ENCODE data around the gene METRNL.
"Not testable (repeated sequence)": the region's sequence is repeated elsewhere in the genome, so short reads cannot be mapped to it uniquely, and the experiment has no call there.

METRNL gene

DNA sequence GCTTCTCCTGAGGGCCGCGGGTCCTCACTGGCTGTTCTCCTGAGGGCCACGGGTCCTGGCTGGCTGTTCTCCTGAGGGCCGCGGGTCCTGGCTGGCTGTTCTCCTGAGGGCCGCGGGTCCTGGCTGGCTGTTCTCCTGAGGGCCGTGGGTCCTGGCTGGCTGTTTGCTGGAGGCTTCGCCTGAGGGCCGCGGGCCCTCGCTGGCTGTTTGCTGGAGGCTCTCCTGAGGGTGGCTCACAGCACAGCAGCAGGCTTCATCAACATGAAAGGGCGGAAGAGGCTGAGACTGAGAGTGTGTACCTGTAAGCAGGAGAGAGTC, 60.8 kb downstream of the METRNL start:
- H3K27me3 ChIP-seq (ENCODE audit: insufficient read depth, low read length, poor library complexity); H3K9me3 ChIP-seq (ENCODE audit: insufficient read depth, low read length, severe bottlenecking); H4K20me1 ChIP-seq (ENCODE audit: insufficient read depth, low read length); H2AFZ ChIP-seq (ENCODE audit: low read depth, low read length); DNase-seq; H3K9ac ChIP-seq (ENCODE audit: low read depth, low read length); H3K79me2 ChIP-seq (ENCODE audit: insufficient read depth, low read length); H3K4me1 ChIP-seq (ENCODE audit: insufficient read depth, low read length); ATAC-seq (ENCODE audit: insufficient read depth, low read depth); H3K36me3 ChIP-seq (ENCODE audit: insufficient read depth, low read length); H3K4me2 ChIP-seq (ENCODE audit: insufficient read depth, low read length); H3K27ac ChIP-seq (ENCODE audit: low read length); H3K4me3 ChIP-seq (ENCODE audit: low read depth in 1 of 2, low read length in 2 of 2): not testable (repeated sequence)

DNA sequence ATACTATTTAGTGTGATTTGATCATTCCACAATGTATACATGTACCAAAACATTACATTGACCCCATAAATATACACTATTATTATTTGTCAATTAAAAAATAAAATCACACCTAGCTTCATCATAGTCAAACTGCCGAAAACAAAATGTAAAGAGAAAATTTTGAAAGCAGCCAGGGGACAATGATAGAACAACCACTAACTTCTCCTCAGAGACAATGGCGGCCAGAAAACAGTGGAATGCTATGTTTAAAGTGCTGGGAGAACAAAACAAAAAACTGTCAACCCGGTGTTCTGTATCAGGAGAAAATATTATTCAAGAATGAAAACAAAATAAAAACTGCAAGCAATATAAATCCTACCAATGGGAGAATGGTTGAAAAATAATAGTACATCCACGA, 63.2 kb downstream of the METRNL start:
- TF ChIP-seq, protein P1, sequence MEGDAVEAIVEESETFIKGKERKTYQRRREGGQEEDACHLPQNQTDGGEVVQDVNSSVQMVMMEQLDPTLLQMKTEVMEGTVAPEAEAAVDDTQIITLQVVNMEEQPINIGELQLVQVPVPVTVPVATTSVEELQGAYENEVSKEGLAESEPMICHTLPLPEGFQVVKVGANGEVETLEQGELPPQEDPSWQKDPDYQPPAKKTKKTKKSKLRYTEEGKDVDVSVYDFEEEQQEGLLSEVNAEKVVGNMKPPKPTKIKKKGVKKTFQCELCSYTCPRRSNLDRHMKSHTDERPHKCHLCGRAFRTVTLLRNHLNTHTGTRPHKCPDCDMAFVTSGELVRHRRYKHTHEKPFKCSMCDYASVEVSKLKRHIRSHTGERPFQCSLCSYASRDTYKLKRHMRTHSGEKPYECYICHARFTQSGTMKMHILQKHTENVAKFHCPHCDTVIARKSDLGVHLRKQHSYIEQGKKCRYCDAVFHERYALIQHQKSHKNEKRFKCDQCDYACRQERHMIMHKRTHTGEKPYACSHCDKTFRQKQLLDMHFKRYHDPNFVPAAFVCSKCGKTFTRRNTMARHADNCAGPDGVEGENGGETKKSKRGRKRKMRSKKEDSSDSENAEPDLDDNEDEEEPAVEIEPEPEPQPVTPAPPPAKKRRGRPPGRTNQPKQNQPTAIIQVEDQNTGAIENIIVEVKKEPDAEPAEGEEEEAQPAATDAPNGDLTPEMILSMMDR (IDR thresholded peaks at IDR 0.05; ENCODE audit: borderline replicate concordance, extremely low read depth, low read length, poor library complexity, severe bottlenecking), result no peak
- TF ChIP-seq EZH2 (IDR thresholded peaks at IDR 0.05; ENCODE audit: borderline replicate concordance, low read depth, low read length, severe bottlenecking), result no peak
- Histone ChIP-seq H4K20me1 (ENCODE audit: insufficient read depth, low read length) (no peaks in the 10 kb centered on the region; the same call in 1 of the 2 replicates), H2AFZ (ENCODE audit: low read depth, low read length) (no peak overlapping the region), H3K4me2 (ENCODE audit: insufficient read depth, low read length) (no peak overlapping the region), H3K36me3 (ENCODE audit: insufficient read depth, low read length) (no peaks in the 10 kb centered on the region), H3K79me2 (ENCODE audit: insufficient read depth, low read length) (no peaks in the 10 kb centered on the region), H3K27me3 (ENCODE audit: insufficient read depth, low read length, poor library complexity) (peaks cover 21% of the 10 kb centered on the region), H3K9ac (ENCODE audit: low read depth, low read length) (no peak overlapping the region), H3K27ac (ENCODE audit: low read length) (no peak overlapping the region), H3K9me3 (ENCODE audit: insufficient read depth, low read length, severe bottlenecking) (no peaks in the 10 kb centered on the region), H3K4me3 (ENCODE audit: low read depth in 1 of 2, low read length in 2 of 2) (no peak overlapping the region), H3K4me1 (ENCODE audit: insufficient read depth, low read length) (no peaks in the 10 kb centered on the region)
- ATAC-seq (ENCODE audit: insufficient read depth, low read depth), result no peak
- no peak for DNase-seq

DNA sequence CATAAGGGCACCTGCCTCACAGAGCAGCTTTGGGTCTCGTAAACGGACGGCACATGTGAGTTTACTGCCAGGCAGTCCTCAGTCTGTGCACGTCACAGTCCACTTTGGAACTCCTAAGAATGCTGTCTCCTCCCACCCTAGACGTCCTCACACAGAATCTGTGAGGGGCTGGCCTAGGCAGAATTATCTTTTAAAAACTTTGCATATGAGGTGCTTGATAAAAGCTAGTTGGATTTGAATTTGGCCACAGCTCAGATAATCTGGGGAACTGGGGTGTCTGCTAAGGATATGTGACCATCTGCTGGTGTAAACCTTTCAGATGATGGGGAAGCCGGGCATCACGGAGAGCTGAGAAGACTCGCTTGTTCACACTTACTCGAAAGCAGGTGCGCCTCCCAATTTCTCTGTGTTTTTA, 64.4 kb downstream of the METRNL start:
- H4K20me1 ChIP-seq (ENCODE audit: insufficient read depth, low read length), result no peaks in the 10 kb centered on the region; the same call in 1 of the 2 replicates
- no peaks in the 10 kb centered on the region for H3K36me3 ChIP-seq (ENCODE audit: insufficient read depth, low read length)
- H3K9me3 ChIP-seq (ENCODE audit: insufficient read depth, low read length, severe bottlenecking), result no peaks in the 10 kb centered on the region
- H3K4me1 ChIP-seq (ENCODE audit: insufficient read depth, low read length), result no peaks in the 10 kb centered on the region
- H3K9ac ChIP-seq (ENCODE audit: low read depth, low read length), result no peak overlapping the region
- no peak for TF ChIP-seq EZH2 (IDR thresholded peaks at IDR 0.05; ENCODE audit: borderline replicate concordance, low read depth, low read length, severe bottlenecking)
- TF ChIP-seq, protein P1 (IDR thresholded peaks at IDR 0.05; ENCODE audit: borderline replicate concordance, extremely low read depth, low read length, poor library complexity, severe bottlenecking), result no peak
- no peak for ATAC-seq (ENCODE audit: insufficient read depth, low read depth)
- H3K4me3 ChIP-seq (ENCODE audit: low read depth in 1 of 2, low read length in 2 of 2), result no peak overlapping the region
- no peak overlapping the region for H2AFZ ChIP-seq (ENCODE audit: low read depth, low read length)
- peaks cover 27% of the 10 kb centered on the region for H3K27me3 ChIP-seq (ENCODE audit: insufficient read depth, low read length, poor library complexity)
- no peak overlapping the region for H3K4me2 ChIP-seq (ENCODE audit: insufficient read depth, low read length)
- H3K79me2 ChIP-seq (ENCODE audit: insufficient read depth, low read length), result no peaks in the 10 kb centered on the region
- DNase-seq, result no peak
- no peak overlapping the region for H3K27ac ChIP-seq (ENCODE audit: low read length)

Measured in DND-41 (cell line).